Fibroblast of lung (primary cell): ENCODE data around the gene GNG7.
"Not testable (repeated sequence)": the region's sequence is repeated elsewhere in the genome, so short reads cannot be mapped to it uniquely, and the experiment has no call there.

Experiments
- EZH2 ChIP-seq: IDR thresholded peaks from 2 replicates; pipeline ENCODE4 v1.5.1; 2012; ENCODE audit warnings: low read length, control low read depth, mild to moderate bottlenecking; ENCODE audit errors: missing control alignments
- TF ChIP-seq, protein P1 (sequence below), 2 donors: IDR thresholded peaks in 1 of 2; conservative IDR thresholded peaks in 1 of 2; 1 replicate in 1 of 2; 2 replicates in 1 of 2; pipeline ENCODE4 v1.5.1; 2011 to 2012; ENCODE audit warnings: low read length in 2 of 2, control low read depth in 1 of 2, inconsistent platforms in 1 of 2, low read depth in 1 of 2, mild to moderate bottlenecking in 1 of 2

DNA sequence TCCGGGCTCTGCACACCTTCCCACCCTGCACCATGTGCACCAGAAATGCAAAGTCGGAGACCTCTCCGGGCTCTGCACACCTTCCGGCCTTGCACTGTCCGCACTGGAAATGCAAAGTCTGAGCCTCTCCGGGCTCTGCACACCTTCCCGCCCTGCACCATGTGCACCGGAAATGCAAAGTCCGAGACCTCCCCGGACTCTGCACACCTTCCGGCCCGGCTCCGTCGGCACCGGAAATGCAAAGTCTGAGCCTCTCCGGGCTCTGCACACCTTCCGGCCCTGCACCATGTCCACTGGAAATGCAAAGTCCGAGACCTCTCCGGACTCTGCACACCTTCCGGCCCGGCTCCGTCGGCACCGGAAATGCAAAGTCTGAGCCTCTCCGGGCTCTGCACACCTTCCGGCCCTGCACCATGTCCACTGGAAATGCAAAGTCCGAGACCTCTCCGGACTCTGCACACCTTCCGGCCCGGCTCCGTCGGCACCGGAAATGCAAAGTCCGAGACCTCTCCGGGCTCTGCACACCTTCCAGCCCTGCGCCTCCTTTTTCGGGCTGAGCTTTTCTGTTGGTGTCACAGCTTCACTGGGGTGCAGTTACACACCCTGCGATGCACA is 59.3 kb downstream of the GNG7 start:
- TF ChIP-seq, protein P1, sequence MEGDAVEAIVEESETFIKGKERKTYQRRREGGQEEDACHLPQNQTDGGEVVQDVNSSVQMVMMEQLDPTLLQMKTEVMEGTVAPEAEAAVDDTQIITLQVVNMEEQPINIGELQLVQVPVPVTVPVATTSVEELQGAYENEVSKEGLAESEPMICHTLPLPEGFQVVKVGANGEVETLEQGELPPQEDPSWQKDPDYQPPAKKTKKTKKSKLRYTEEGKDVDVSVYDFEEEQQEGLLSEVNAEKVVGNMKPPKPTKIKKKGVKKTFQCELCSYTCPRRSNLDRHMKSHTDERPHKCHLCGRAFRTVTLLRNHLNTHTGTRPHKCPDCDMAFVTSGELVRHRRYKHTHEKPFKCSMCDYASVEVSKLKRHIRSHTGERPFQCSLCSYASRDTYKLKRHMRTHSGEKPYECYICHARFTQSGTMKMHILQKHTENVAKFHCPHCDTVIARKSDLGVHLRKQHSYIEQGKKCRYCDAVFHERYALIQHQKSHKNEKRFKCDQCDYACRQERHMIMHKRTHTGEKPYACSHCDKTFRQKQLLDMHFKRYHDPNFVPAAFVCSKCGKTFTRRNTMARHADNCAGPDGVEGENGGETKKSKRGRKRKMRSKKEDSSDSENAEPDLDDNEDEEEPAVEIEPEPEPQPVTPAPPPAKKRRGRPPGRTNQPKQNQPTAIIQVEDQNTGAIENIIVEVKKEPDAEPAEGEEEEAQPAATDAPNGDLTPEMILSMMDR (conservative IDR thresholded peaks at IDR 0.05 in 1 of 2, IDR thresholded peaks at IDR 0.05 in 1 of 2; ENCODE audit: low read depth in 1 of 2, low read length in 2 of 2): not testable (repeated sequence)
- TF ChIP-seq EZH2: not testable (repeated sequence)
